Measurements from ENCODE around the gene SYCE3. TPM values are rescaled to one million over a fixed set of nuclear protein-coding genes. Genes with fewer than 3 reads are reported as not detected.

The SYCE3 gene
- total RNA-seq, 2 experiments from 2014 or later: not detected

- no TSS peak for BruUV-seq (replicated peaks)
- no peak overlapping the region for H3K4me2 ChIP-seq (ENCODE audit: low read length)
- H2AFZ ChIP-seq (ENCODE audit: low read length): no peak overlapping the region
- no peak for DNase-seq (ENCODE audit: low spot score)
- peaks cover 20% of the 10 kb centered on the region; the same call in 1 of the 2 replicates for H3K36me3 ChIP-seq (ENCODE audit: insufficient read depth, low read length)
- no peaks in the 10 kb centered on the region for H3K9me3 ChIP-seq (ENCODE audit: low read length)
- no peaks in the 10 kb centered on the region for H4K20me1 ChIP-seq (ENCODE audit: insufficient read depth, low read length)
- peaks cover 12% of the 10 kb centered on the region for H3K4me1 ChIP-seq (ENCODE audit: insufficient read depth, low read length, poor library complexity, severe bottlenecking)
- 0 out of 2 replicates have a peak, but pooled peaks have one; percentile 20 for TF ChIP-seq CTCF (conservative IDR thresholded peaks at IDR 0.05; ENCODE audit: low read length)
- TF ChIP-seq EZH2phosphoT487 (IDR thresholded peaks at IDR 0.05; ENCODE audit: borderline replicate concordance, low read depth, low read length): no peak
- ChIA-PET CTCF (ENCODE audit: unreplicated experiment) (no interaction called here), POLR2A (no interaction called here)
- H3K9me2 ChIP-seq (ENCODE audit: insufficient read depth, low read length): no peaks in the 10 kb centered on the region
- H3K4me3 ChIP-seq (ENCODE audit: low read depth, low read length, poor library complexity, severe bottlenecking): no peak overlapping the region
- intact Hi-C loops (cut with micrococcal nuclease; ENCODE audit: unreplicated experiment): loop anchor here (10.0 kb wide), 1 partner anchor 259 kb away; the partner anchor contains the start of gene TUBGCP6
- no peak overlapping the region for H3K27ac ChIP-seq (ENCODE audit: low read depth, low read length, poor library complexity, severe bottlenecking)
- peaks cover 10% of the 10 kb centered on the region for H3K79me2 ChIP-seq (ENCODE audit: insufficient read depth, low read depth, low read length)
Observed at GRCh38 chr22:50503475-50504145, 59.1 kb downstream of the SYCE3 start.

GRCh38 chr22:50502628-50503474 is 59.9 kb downstream of the SYCE3 start:
- no peak overlapping the region for H3K27ac ChIP-seq (ENCODE audit: low read depth, low read length, poor library complexity, severe bottlenecking)
- H3K9me3 ChIP-seq (ENCODE audit: low read length): no peaks in the 10 kb centered on the region
- H4K20me1 ChIP-seq (ENCODE audit: insufficient read depth, low read length): no peaks in the 10 kb centered on the region
- no peak overlapping the region for H3K4me2 ChIP-seq (ENCODE audit: low read length)
- intact Hi-C loops (cut with micrococcal nuclease; ENCODE audit: unreplicated experiment): loop anchor here (10.0 kb wide), 1 partner anchor 258 kb away; the partner anchor contains the start of gene TUBGCP6
- TF ChIP-seq EZH2phosphoT487 (IDR thresholded peaks at IDR 0.05; ENCODE audit: borderline replicate concordance, low read depth, low read length) (no peak), CTCF (conservative IDR thresholded peaks at IDR 0.05; ENCODE audit: low read length) (no peak)
- CTCF ChIA-PET (ENCODE audit: unreplicated experiment): no interaction called here
- no peak overlapping the region for H3K4me3 ChIP-seq (ENCODE audit: low read depth, low read length, poor library complexity, severe bottlenecking)
- no peaks in the 10 kb centered on the region for H3K9me2 ChIP-seq (ENCODE audit: insufficient read depth, low read length)
- BruUV-seq (replicated peaks): no TSS peak
- H3K79me2 ChIP-seq (ENCODE audit: insufficient read depth, low read depth, low read length): peaks cover 6% of the 10 kb centered on the region; the same call in 1 of the 2 replicates
- H3K36me3 ChIP-seq (ENCODE audit: insufficient read depth, low read length): peaks cover 20% of the 10 kb centered on the region; the same call in 1 of the 2 replicates
- POLR2A ChIA-PET: no interaction called here
- H3K4me1 ChIP-seq (ENCODE audit: insufficient read depth, low read length, poor library complexity, severe bottlenecking): peaks cover 18% of the 10 kb centered on the region
- no peak overlapping the region for H2AFZ ChIP-seq (ENCODE audit: low read length)
- DNase-seq (ENCODE audit: low spot score): no peak

Measured in OCI-LY7 (cell line).